RPMI7951 (cell line): ENCODE results near the gene CSTPP1. TPM values are rescaled to one million over a fixed set of nuclear protein-coding genes. Genes with fewer than 3 reads are reported as not detected.

Experiments used
- DNase-seq: peaks from one replicate; pipeline ENCODE4 v3.0.0-alpha.2; 2012; ENCODE audit warnings: low read depth
- total RNA-seq: library from RNA; depleted of rRNA; stranded (reverse); fragments of >200 nt; shearing (Covaris generic); gene quantifications from 2 replicates; pipeline ENCODE4 v1.2.3, GENCODE V29; 2014

CSTPP1 gene
- total RNA-seq, 1 experiment from 2014 or later, result 33.9 TPM

GRCh38 chr11:47157805-47158204, 221.2 kb downstream of the CSTPP1 start:
- no peak for DNase-seq

- no peak for DNase-seq
Measured at GRCh38 chr11:47158242-47158641, 221.7 kb downstream of the CSTPP1 start.

GRCh38 chr11:47160753-47161133, 224.2 kb downstream of the CSTPP1 start:
- DNase-seq, result no peak

GRCh38 chr11:47161134-47161854, 224.7 kb downstream of the CSTPP1 start:
- DNase-seq, result peak; percentile 56

GRCh38 chr11:47161890-47162289, 225.3 kb downstream of the CSTPP1 start:
- DNase-seq, result no peak

- DNase-seq, result no peak
Measured at GRCh38 chr11:47162426-47162825, 225.9 kb downstream of the CSTPP1 start.

GRCh38 chr11:47163193-47163592, 226.6 kb downstream of the CSTPP1 start:
- no peak for DNase-seq

- DNase-seq, result no peak
Measured at GRCh38 chr11:47163898-47164297, 227.3 kb downstream of the CSTPP1 start.

GRCh38 chr11:47164321-47164720, 227.8 kb downstream of the CSTPP1 start:
- DNase-seq, result no peak

- no peak for DNase-seq
Measured at GRCh38 chr11:47165253-47165840, 228.8 kb downstream of the CSTPP1 start.

GRCh38 chr11:47166368-47166767, 229.8 kb downstream of the CSTPP1 start:
- no peak for DNase-seq

GRCh38 chr11:47171061-47171838, 234.7 kb downstream of the CSTPP1 start:
- DNase-seq, result no peak

GRCh38 chr11:47171856-47172255, 235.3 kb downstream of the CSTPP1 start:
- no peak for DNase-seq

GRCh38 chr11:47172740-47173336, 236.3 kb downstream of the CSTPP1 start:
- no peak for DNase-seq

GRCh38 chr11:47175746-47176327, 239.3 kb downstream of the CSTPP1 start:
- DNase-seq, result no peak

- peak; percentile 92 for DNase-seq
Measured at GRCh38 chr11:47176328-47177228, 240.0 kb downstream of the CSTPP1 start, which contains the start of gene ARFGAP2. ARFGAP2 (minus strand) TSS chr11:47176879; CDS start chr11:47176853, 26 bp downstream.

GRCh38 chr11:47177229-47177845, 240.8 kb downstream of the CSTPP1 start:
- DNase-seq, result peak; percentile 78

- no peak for DNase-seq
Measured at GRCh38 chr11:47177846-47178245, 241.3 kb downstream of the CSTPP1 start.

- no peak for DNase-seq
Measured at GRCh38 chr11:47178316-47178715, 241.8 kb downstream of the CSTPP1 start.
